ENCODE measurements around the gene SPRN.

DNA sequence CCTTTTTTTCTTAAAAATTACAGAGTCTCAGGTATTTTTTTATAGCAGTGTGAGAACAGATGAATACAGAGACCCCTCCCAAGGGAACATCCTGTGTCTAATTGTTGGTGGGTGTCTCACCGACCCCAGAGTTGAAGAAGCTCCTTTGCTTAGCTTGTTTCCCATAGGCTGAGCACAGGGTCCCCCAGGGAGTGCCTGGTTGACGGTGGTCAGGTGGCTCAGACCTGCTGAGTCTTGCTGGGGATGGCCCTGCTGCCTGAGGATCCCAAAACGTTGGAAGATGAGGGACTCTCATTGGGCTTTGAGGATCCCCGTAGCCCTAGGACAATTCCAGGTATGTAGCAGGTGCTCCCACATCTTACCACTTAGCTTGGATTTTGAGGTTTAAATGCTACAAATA lies 48.8 kb upstream of the SPRN start:
- TF ChIP-seq POLR2AphosphoS5 (IDR thresholded peaks at IDR 0.05; ENCODE audit: low read depth) = no peak
- TF ChIP-seq, protein P1, sequence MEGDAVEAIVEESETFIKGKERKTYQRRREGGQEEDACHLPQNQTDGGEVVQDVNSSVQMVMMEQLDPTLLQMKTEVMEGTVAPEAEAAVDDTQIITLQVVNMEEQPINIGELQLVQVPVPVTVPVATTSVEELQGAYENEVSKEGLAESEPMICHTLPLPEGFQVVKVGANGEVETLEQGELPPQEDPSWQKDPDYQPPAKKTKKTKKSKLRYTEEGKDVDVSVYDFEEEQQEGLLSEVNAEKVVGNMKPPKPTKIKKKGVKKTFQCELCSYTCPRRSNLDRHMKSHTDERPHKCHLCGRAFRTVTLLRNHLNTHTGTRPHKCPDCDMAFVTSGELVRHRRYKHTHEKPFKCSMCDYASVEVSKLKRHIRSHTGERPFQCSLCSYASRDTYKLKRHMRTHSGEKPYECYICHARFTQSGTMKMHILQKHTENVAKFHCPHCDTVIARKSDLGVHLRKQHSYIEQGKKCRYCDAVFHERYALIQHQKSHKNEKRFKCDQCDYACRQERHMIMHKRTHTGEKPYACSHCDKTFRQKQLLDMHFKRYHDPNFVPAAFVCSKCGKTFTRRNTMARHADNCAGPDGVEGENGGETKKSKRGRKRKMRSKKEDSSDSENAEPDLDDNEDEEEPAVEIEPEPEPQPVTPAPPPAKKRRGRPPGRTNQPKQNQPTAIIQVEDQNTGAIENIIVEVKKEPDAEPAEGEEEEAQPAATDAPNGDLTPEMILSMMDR (IDR thresholded peaks at IDR 0.05; ENCODE audit: insufficient read depth, low read length) = no peak
- TF ChIP-seq GABPA (IDR thresholded peaks at IDR 0.05; ENCODE audit: low read depth) = no peak
- no peak for TF ChIP-seq SPI1 (IDR thresholded peaks at IDR 0.05; ENCODE audit: borderline replicate concordance, low read depth)
